Vagina (tissue), 2 donors: ENCODE measurements around the gene CFAP53. TPM values are rescaled to one million over a fixed set of nuclear protein-coding genes. Genes with fewer than 3 reads are reported as not detected.

Experiments used
- DNase-seq, 2 donors: peaks; one replicate each; pipeline ENCODE4 v3.0.0-alpha.2; 2017; ENCODE audit errors: extremely low spot score in 2 of 2
- H3K27ac ChIP-seq: fragments of 200-600 bp; sonication (generic); one replicate; pipeline ENCODE4 v1.5.1; 2019
- H3K27me3 ChIP-seq: fragments of 200-600 bp; sonication (generic); one replicate; pipeline ENCODE4 v1.5.1; 2019
- H3K36me3 ChIP-seq, 2 donors: fragments of 200-600 bp; sonication (generic); one replicate each; pipeline ENCODE4 v1.5.1; 2017 to 2019
- H3K4me1 ChIP-seq: fragments of 200-600 bp; sonication (generic); one replicate; pipeline ENCODE4 v1.5.1; 2019
- H3K4me3 ChIP-seq, 2 donors: fragments of 200-600 bp; sonication (generic); 1 replicate in 1 of 2; 2 replicates in 1 of 2; pipeline ENCODE4 v1.5.1; 2016 to 2019
- H3K9me3 ChIP-seq: fragments of 200-600 bp; sonication (generic); one replicate; pipeline ENCODE4 v1.5.1; 2019
- POLR2A ChIP-seq, 2 donors: fragments of 450-650 bp; IDR thresholded peaks; one replicate each; pipeline ENCODE4 v1.6.1; 2017; ENCODE audit warnings: antibody characterized with exemption in 2 of 2, mild to moderate bottlenecking in 2 of 2, moderate library complexity in 2 of 2
- POLR2AphosphoS5 ChIP-seq, 2 donors: sonication (generic); formaldehyde crosslinking; IDR thresholded peaks; one replicate each; pipeline ENCODE4 v1.9.0; 2017; ENCODE audit warnings: antibody characterized with exemption in 2 of 2, mild to moderate bottlenecking in 2 of 2, low read depth in 1 of 2; ENCODE audit not compliant: insufficient read depth in 1 of 2
- intact Hi-C: fragments of 100-400 bp; cut with DNase I; formaldehyde crosslinking; loops from one replicate; pipeline ENCODE4 v1.15.1; 2023
- total RNA-seq: library from RNA; depleted of rRNA; stranded (reverse); fragments of >200 nt; gene quantifications from one replicate; pipeline ENCODE4 v1.2.3, GENCODE V29; 2016
- TF ChIP-seq, protein P1 (sequence below), 3 experiments: fragments of 450-650 bp in 2 of 3; fragments of 200-600 bp in 1 of 3; sonication (generic) in 1 of 3; IDR thresholded peaks; one replicate each; pipeline ENCODE4 v1.5.1; 2017 to 2019; ENCODE audit warnings: antibody characterized with exemption in 3 of 3, mild to moderate bottlenecking in 2 of 3, moderate library complexity in 2 of 3

The CFAP53 gene
- total RNA-seq, 1 donor from 2014 or later = not detected

DNA sequence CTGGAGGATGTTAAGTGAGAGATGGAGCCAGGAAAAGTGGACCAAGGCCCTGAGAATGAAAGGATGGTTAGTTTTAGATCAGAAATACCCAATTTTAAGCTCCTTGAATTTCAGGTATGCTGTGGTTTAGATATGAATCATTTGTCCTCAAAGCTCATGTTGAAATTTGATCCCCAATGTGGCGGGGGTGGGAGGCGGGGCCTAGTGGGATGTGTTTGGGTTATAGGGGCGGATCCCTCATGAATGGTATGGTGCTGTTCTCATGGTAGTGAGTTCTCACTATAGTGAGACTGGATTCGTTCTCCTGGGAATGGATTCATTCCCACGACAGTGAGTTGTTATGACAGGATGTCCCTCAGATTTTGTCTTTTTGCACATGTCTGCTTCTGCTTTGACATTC lies 82.7 kb downstream of the CFAP53 start:
- peak in 1 of 2 donors; percentile 37 for DNase-seq
- H3K27me3 ChIP-seq = no peaks in the 10 kb centered on the region
- H3K4me1 ChIP-seq = no peaks in the 10 kb centered on the region
- no peak overlapping the region for H3K27ac ChIP-seq
- TF ChIP-seq, protein P1, sequence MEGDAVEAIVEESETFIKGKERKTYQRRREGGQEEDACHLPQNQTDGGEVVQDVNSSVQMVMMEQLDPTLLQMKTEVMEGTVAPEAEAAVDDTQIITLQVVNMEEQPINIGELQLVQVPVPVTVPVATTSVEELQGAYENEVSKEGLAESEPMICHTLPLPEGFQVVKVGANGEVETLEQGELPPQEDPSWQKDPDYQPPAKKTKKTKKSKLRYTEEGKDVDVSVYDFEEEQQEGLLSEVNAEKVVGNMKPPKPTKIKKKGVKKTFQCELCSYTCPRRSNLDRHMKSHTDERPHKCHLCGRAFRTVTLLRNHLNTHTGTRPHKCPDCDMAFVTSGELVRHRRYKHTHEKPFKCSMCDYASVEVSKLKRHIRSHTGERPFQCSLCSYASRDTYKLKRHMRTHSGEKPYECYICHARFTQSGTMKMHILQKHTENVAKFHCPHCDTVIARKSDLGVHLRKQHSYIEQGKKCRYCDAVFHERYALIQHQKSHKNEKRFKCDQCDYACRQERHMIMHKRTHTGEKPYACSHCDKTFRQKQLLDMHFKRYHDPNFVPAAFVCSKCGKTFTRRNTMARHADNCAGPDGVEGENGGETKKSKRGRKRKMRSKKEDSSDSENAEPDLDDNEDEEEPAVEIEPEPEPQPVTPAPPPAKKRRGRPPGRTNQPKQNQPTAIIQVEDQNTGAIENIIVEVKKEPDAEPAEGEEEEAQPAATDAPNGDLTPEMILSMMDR (IDR thresholded peaks at IDR 0.05) = no peak
- no peak for TF ChIP-seq POLR2A (IDR thresholded peaks at IDR 0.05)
- no peak for TF ChIP-seq POLR2AphosphoS5 (IDR thresholded peaks at IDR 0.05; ENCODE audit: insufficient read depth in 1 of 2, low read depth in 1 of 2)
- no peaks in the 10 kb centered on the region for H3K9me3 ChIP-seq
- H3K36me3 ChIP-seq = no peaks in the 10 kb centered on the region
- no peak overlapping the region for H3K4me3 ChIP-seq
- intact Hi-C loops = no loop called here

DNA sequence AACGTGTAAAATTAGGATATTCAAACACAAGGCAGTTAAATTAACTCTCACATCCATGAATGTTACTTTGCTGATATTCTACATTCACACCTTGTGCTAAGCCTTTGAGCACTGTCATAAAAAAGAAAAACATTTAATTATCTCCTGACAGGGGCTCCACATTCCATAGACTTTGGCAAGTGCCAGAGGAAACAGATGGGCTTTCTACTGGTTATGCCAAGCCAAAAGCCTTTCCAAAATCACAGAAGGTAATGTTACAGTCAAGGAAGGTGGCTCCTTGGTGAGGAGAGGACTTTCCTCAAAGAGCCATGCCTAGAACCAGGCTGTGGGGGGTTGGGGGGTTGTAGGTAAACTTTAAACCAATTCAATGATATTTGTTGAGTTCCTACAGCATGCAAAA lies 83.8 kb downstream of the CFAP53 start:
- H3K4me1 ChIP-seq = no peaks in the 10 kb centered on the region
- no peaks in the 10 kb centered on the region for H3K36me3 ChIP-seq
- intact Hi-C loops = no loop called here
- no peaks in the 10 kb centered on the region for H3K27me3 ChIP-seq
- DNase-seq = peak in 1 of 2 donors; percentile 6
- no peak for TF ChIP-seq POLR2A (IDR thresholded peaks at IDR 0.05)
- no peak for TF ChIP-seq POLR2AphosphoS5 (IDR thresholded peaks at IDR 0.05; ENCODE audit: insufficient read depth in 1 of 2, low read depth in 1 of 2)
- TF ChIP-seq, protein P1 (IDR thresholded peaks at IDR 0.05) = no peak
- H3K27ac ChIP-seq = no peak overlapping the region
- H3K4me3 ChIP-seq = no peak overlapping the region
- no peaks in the 10 kb centered on the region for H3K9me3 ChIP-seq

DNA sequence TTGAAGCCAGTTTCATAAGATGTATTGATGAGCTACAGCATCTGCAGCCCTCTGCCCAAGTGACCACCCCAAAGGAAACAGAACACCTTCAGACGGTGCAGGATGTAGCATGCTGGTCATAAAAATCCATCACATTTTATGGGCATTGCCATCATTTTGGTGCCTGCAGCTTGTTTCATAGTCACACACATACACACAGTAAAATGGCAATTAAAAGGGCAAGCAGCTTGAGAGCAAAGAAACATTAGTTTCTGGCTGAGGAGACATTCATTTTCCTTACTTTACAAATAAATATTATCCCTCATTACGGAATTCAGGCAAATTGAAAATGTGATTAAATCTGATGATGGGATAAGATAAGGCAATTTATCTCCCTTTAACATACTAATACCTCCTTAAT lies 84.7 kb downstream of the CFAP53 start:
- H3K36me3 ChIP-seq = no peaks in the 10 kb centered on the region
- H3K9me3 ChIP-seq = no peaks in the 10 kb centered on the region
- H3K27me3 ChIP-seq = no peaks in the 10 kb centered on the region
- peak in 1 of 2 donors; percentile 22 for DNase-seq
- H3K27ac ChIP-seq = no peak overlapping the region
- intact Hi-C loops = no loop called here
- no peak overlapping the region for H3K4me3 ChIP-seq
- H3K4me1 ChIP-seq = no peaks in the 10 kb centered on the region
- TF ChIP-seq, protein P1 (IDR thresholded peaks at IDR 0.05) = no peak
- no peak for TF ChIP-seq POLR2AphosphoS5 (IDR thresholded peaks at IDR 0.05; ENCODE audit: insufficient read depth in 1 of 2, low read depth in 1 of 2)
- no peak for TF ChIP-seq POLR2A (IDR thresholded peaks at IDR 0.05)

- Histone ChIP-seq H3K4me1 (no peaks in the 10 kb centered on the region), H3K36me3 (no peaks in the 10 kb centered on the region), H3K4me3 (no peak overlapping the region), H3K27ac (no peak overlapping the region), H3K9me3 (no peaks in the 10 kb centered on the region), H3K27me3 (no peaks in the 10 kb centered on the region)
- intact Hi-C loops = no loop called here
- TF ChIP-seq POLR2A (IDR thresholded peaks at IDR 0.05) (no peak), POLR2AphosphoS5 (IDR thresholded peaks at IDR 0.05; ENCODE audit: insufficient read depth in 1 of 2, low read depth in 1 of 2) (no peak)
- TF ChIP-seq, protein P1 (IDR thresholded peaks at IDR 0.05) = no peak
- peak in 1 of 2 donors; percentile 29 for DNase-seq
These were observed 86.8 kb downstream of the CFAP53 start for GRCh38 chr18:50179465-50179864.

DNA sequence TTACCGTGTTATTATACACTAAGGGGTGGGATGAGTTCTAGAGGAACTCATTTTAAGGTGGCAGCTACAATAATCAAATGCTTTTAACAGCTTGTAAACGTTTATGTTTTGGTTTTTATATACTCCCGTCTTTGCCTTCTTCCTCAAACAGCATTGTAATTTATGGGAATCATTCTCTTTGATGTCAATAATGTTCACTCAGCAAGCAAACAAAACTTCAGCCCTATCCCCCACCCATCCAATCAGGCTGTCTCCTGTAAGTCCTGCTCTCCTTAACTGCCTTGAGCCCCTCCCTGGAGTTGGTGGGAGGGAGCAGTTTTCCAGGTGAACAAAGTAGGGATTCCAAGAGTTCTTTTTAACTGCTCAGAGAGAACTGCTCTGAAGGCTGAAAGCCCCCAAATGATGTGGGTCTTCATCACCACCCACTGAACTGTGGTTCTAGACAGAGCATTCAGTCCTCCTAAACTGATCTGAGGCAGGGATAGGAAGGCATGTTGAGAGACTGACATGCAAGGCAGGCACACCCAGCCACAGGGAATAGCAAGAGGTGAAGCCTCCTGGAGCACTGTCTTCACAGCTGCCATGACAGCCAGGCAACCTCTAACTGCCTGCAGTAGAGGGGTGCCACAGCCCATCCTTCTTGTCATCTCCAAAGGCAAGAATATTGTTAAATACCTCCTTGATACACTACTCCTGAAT lies 88.9 kb downstream of the CFAP53 start:
- Histone ChIP-seq H3K27me3 (no peaks in the 10 kb centered on the region), H3K9me3 (no peaks in the 10 kb centered on the region)

More for the DNA sequence above, 88.9 kb downstream of the CFAP53 start:
- peak in 1 of 2 donors; percentile 69 for DNase-seq
- H3K4me1 ChIP-seq = no peaks in the 10 kb centered on the region
- H3K4me3 ChIP-seq = no peak overlapping the region
- no peaks in the 10 kb centered on the region for H3K36me3 ChIP-seq
- intact Hi-C loops = no loop called here
- no peak for TF ChIP-seq POLR2AphosphoS5 (IDR thresholded peaks at IDR 0.05; ENCODE audit: insufficient read depth in 1 of 2, low read depth in 1 of 2)
- TF ChIP-seq, protein P1 (IDR thresholded peaks at IDR 0.05) = no peak
- no peak for TF ChIP-seq POLR2A (IDR thresholded peaks at IDR 0.05)
- H3K27ac ChIP-seq = no peak overlapping the region
